K562 (cell line): ENCODE data around the gene ANK2. TPM values are rescaled to one million over a fixed set of nuclear protein-coding genes. Genes with fewer than 3 reads are reported as not detected.

Source experiments
- ATAC-seq: fragments of 200-7000 bp; cut with Tn5 transposase; 3 replicates; pipeline ENCODE4 v1.9.1; 2020; ENCODE audit warnings: moderate library complexity
- BruUV-seq: library from RNA; stranded (reverse); fragments of 400-500 nt; replicated peaks from 2 replicates; lab custom pipeline; 2021; lab: Mats Ljungman, UMichigan
- CTCF ChIA-PET: fragments of 300-600 bp; formaldehyde crosslinking; extraction: SDS; loops from one replicate; lab custom pipeline; 2021; ENCODE audit warnings: low intra/inter-chr PET ratio; lab: Yijun Ruan, JAX
- POLR2A ChIA-PET: fragments of 300-600, 350-650 bp; sonication (Branson Sonifier 250); formaldehyde crosslinking; extraction: SDS; loops from one replicate; lab custom pipeline; 2021; ENCODE audit warnings: antibody characterized with exemption, inconsistent platforms; lab: Yijun Ruan, JAX
- DNase-seq, 4 experiments: peaks; one replicate each; pipeline versions ENCODE4 v3.0.0 to v3.0.0-alpha.2; 2011 to 2018; ENCODE audit warnings: low spot score in 3 of 4, mixed read lengths in 3 of 4; ENCODE audit errors: extremely low read depth in 1 of 4
- FAIRE-seq: peaks from 2 replicates; lab custom pipeline; 2011; peaks lifted over from hg19 to GRCh38; lab: Jason Lieb, UNC
- H2AFZ ChIP-seq: 2 replicates; pipeline ENCODE4 v1.6.0; 2011; ENCODE audit warnings: low read depth, low read length, control low read depth, inconsistent platforms
- H3K27ac ChIP-seq: fragments of 200-600 bp; 3 replicates; pipeline ENCODE4 v1.8.0; 2011; ENCODE audit warnings: low read depth, mild to moderate bottlenecking, control low read depth, inconsistent platforms, low read length, moderate library complexity, mixed read lengths; ENCODE audit errors: extremely low read depth
- H3K27me3 ChIP-seq, 2 experiments: fragments of 300-600 bp in 1 of 2; 2 replicates in 1 of 2; 3 replicates in 1 of 2; pipeline versions ENCODE4 v1.6.0 to v1.8.0; 2011; ENCODE audit warnings: inconsistent platforms in 2 of 2, low read length in 2 of 2, mild to moderate bottlenecking in 1 of 2, mixed read lengths in 1 of 2, moderate library complexity in 1 of 2; ENCODE audit not compliant: control insufficient read depth in 2 of 2, insufficient read depth in 2 of 2
- H3K36me3 ChIP-seq: fragments of 300-600 bp; 3 replicates; pipeline ENCODE4 v1.8.0; 2011; ENCODE audit warnings: mild to moderate bottlenecking, low read length, inconsistent platforms; ENCODE audit not compliant: control insufficient read depth, insufficient read depth
- H3K4me1 ChIP-seq, 2 experiments: fragments of 200-600 bp in 1 of 2; replicated peaks in 1 of 2; 2 replicates in 1 of 2; 3 replicates in 1 of 2; pipeline versions ENCODE4 v1.5.1 to v1.8.0; 2011; ENCODE audit warnings: inconsistent platforms in 2 of 2, low read length in 2 of 2, mild to moderate bottlenecking in 1 of 2, mixed read lengths in 1 of 2, moderate library complexity in 1 of 2; ENCODE audit not compliant: control insufficient read depth in 2 of 2, insufficient read depth in 2 of 2
- H3K4me2 ChIP-seq: 2 replicates; pipeline ENCODE4 v1.6.1; 2011; ENCODE audit warnings: low read length, control low read depth, inconsistent platforms, mixed read lengths; ENCODE audit not compliant: insufficient read depth
- H3K4me3 ChIP-seq: fragments of 200-600 bp; sonication (generic), shearing (Covaris generic); 2 replicates; pipeline ENCODE4 v1.5.1; 2016; ENCODE audit warnings: control low read depth, inconsistent platforms
- H3K79me2 ChIP-seq: fragments of 200-600 bp; 3 replicates; pipeline ENCODE4 v1.8.0; 2011; ENCODE audit warnings: low read length, inconsistent platforms; ENCODE audit not compliant: control insufficient read depth, insufficient read depth
- H3K9ac ChIP-seq, 2 experiments: 2 replicates each; pipeline versions ENCODE4 v1.6.0 to v1.6.1; 2011; ENCODE audit warnings: low read depth in 2 of 2, low read length in 2 of 2, control low read depth in 1 of 2, inconsistent platforms in 1 of 2, mild to moderate bottlenecking in 1 of 2, mixed read lengths in 1 of 2; ENCODE audit not compliant: insufficient read depth in 1 of 2
- H3K9me1 ChIP-seq: one replicate; pipeline ENCODE4 v1.6.0; 2011; ENCODE audit warnings: inconsistent platforms, mild to moderate bottlenecking, low read length, moderate library complexity; ENCODE audit not compliant: control insufficient read depth, insufficient read depth
- H3K9me3 ChIP-seq: replicated peaks from 2 replicates; pipeline ENCODE4 v1.5.1; 2011; ENCODE audit warnings: low read depth, low read length, inconsistent platforms; ENCODE audit not compliant: control insufficient read depth, insufficient read depth
- H4K20me1 ChIP-seq: replicated peaks from 2 replicates; pipeline ENCODE4 v1.6.1; 2011; ENCODE audit warnings: low read length, inconsistent platforms, mixed read lengths; ENCODE audit not compliant: control insufficient read depth, insufficient read depth
- CBX8 ChIP-seq: fragments of 200-600 bp; sonication (generic); IDR thresholded peaks from 2 replicates; pipeline ENCODE4 v1.6.1; 2012; ENCODE audit warnings: borderline replicate concordance, mixed run types, low read depth, mild to moderate bottlenecking, moderate library complexity, mixed read lengths, low read length, control low read depth, inconsistent platforms; ENCODE audit not compliant: poor library complexity, severe bottlenecking; ENCODE audit errors: extremely low read depth
- DDX20 ChIP-seq: fragments of 450-650 bp; IDR thresholded peaks from 2 replicates; pipeline ENCODE4 v1.6.1; 2016; ENCODE audit warnings: missing genetic modification characterization, low read depth, mild to moderate bottlenecking, missing compliant biosample characterization, moderate library complexity
- DLX4 ChIP-seq: fragments of 250-450 bp; sonication (Bioruptor Pico); IDR thresholded peaks from 2 replicates; pipeline ENCODE4 v1.6.1; 2021; ENCODE audit warnings: mild to moderate bottlenecking
- ESRRB ChIP-seq: fragments of 250-450 bp; sonication (Bioruptor Pico); IDR thresholded peaks from 2 replicates; pipeline ENCODE4 v1.5.0; 2020; ENCODE audit warnings: mild to moderate bottlenecking, moderate library complexity, borderline replicate concordance
- GABPA ChIP-seq: fragments of 200-800 bp; sonication (Bioruptor generic); conservative IDR thresholded peaks from 2 replicates; pipeline ENCODE4 v1.6.1; 2016; ENCODE audit warnings: low read depth, missing genetic modification characterization, missing compliant biosample characterization
- GABPB2 ChIP-seq: fragments of 250-450 bp; sonication (Bioruptor Pico); conservative IDR thresholded peaks from 2 replicates; pipeline ENCODE4 v1.5.1; 2021; ENCODE audit warnings: mild to moderate bottlenecking
- HCFC1 ChIP-seq: IDR thresholded peaks from 2 replicates; pipeline ENCODE4 v1.6.1; 2012; ENCODE audit warnings: low read depth, low read length, improper control_type of control experiment
- IRF9 ChIP-seq: fragments of 450-650 bp; IDR thresholded peaks from 2 replicates; pipeline ENCODE4 v1.6.1; 2016; ENCODE audit warnings: missing biosample characterization, missing genetic modification characterization
- KDM1A ChIP-seq, 2 experiments: fragments of 450-650 bp; IDR thresholded peaks; 2 replicates each; pipeline ENCODE4 v1.6.1; 2016; ENCODE audit warnings: mild to moderate bottlenecking in 2 of 2
- MEIS2 ChIP-seq: fragments of 450-650 bp; IDR thresholded peaks from 2 replicates; pipeline ENCODE4 v1.6.1; 2014; ENCODE audit warnings: mild to moderate bottlenecking; ENCODE audit not compliant: partially characterized antibody
- POU5F1 ChIP-seq: fragments of 150-350 bp; IDR thresholded peaks from 2 replicates; pipeline ENCODE4 v1.6.1; 2014; ENCODE audit warnings: borderline replicate concordance, low read length, low read depth, mild to moderate bottlenecking; ENCODE audit not compliant: partially characterized antibody
- PTRF ChIP-seq: fragments of 450-650 bp; IDR thresholded peaks from 2 replicates; pipeline ENCODE4 v1.6.1; 2016; ENCODE audit warnings: mild to moderate bottlenecking, missing genetic modification characterization, missing compliant biosample characterization
- PYGO2 ChIP-seq: fragments of 450-650 bp; IDR thresholded peaks from 2 replicates; pipeline ENCODE4 v1.6.1; 2016; ENCODE audit warnings: mild to moderate bottlenecking, missing genetic modification characterization, moderate library complexity, missing compliant biosample characterization
- SAFB ChIP-seq: fragments of 200-400 bp; formaldehyde crosslinking; IDR thresholded peaks from 2 replicates; pipeline ENCODE4 v1.6.1; 2017; ENCODE audit warnings: low read depth, low read length, borderline replicate concordance
- SLC30A9 ChIP-seq: fragments of 250-450 bp; sonication (Bioruptor Pico); IDR thresholded peaks from 2 replicates; pipeline ENCODE4 v1.8.0; 2022; ENCODE audit warnings: mild to moderate bottlenecking, moderate library complexity
- SREBF2 ChIP-seq: sonication (generic); formaldehyde crosslinking; IDR thresholded peaks from 2 replicates; pipeline ENCODE4 v1.4.0; 2020; ENCODE audit warnings: mild to moderate bottlenecking, missing genetic modification reagents
- ZBED1 ChIP-seq: IDR thresholded peaks from 2 replicates; pipeline ENCODE4 v1.6.1; 2014
- ZNF232 ChIP-seq: sonication (generic); formaldehyde crosslinking; IDR thresholded peaks from 2 replicates; pipeline ENCODE4 v1.8.0; 2022; ENCODE audit warnings: mild to moderate bottlenecking, missing genetic modification reagents
- ZNF699 ChIP-seq: fragments of 250-450 bp; sonication (Bioruptor Pico); IDR thresholded peaks from 2 replicates; pipeline ENCODE4 v1.8.0; 2021; ENCODE audit warnings: mild to moderate bottlenecking, moderate library complexity; ENCODE audit not compliant: insufficient replicate concordance
- ZNF77 ChIP-seq: fragments of 250-450 bp; sonication (Bioruptor Pico); IDR thresholded peaks from 2 replicates; pipeline ENCODE4 v1.5.0; 2020
- WGBS: fragments of 100-300 bp; shearing (Covaris generic); methylation state at CpG from one replicate; pipeline ENCODE4 v1.1.6; 2016; ENCODE audit warnings: low coverage, mixed read lengths; ENCODE audit not compliant: insufficient coverage; ENCODE audit errors: missing lambda C conversion rate; 5-methylcytosine and 5-hydroxymethylcytosine counted together
- in situ Hi-C: fragments of 300-500 bp; cut with MboI; formaldehyde crosslinking; loops from 4 replicates; pipeline ENCODE4 v1.15.0; 2018; ENCODE audit warnings: inconsistent platforms, mixed read lengths
- intact Hi-C: fragments of 100-400 bp; cut with micrococcal nuclease; formaldehyde crosslinking; loops from 2 replicates; pipeline ENCODE4 v1.14.2; 2022
- polyA plus RNA-seq, 8 experiments: library from polyadenylated mRNA; depleted of rRNA in 4 of 8; stranded (reverse) in 5 of 8; unstranded in 3 of 8; fragments of >200 nt; fragmentation: Nextera tagmentation in 2 of 8; fragmentation: Illumina TruSeq in 1 of 8; extraction: Ambion mirVana in 2 of 8; extraction: Trizol in 1 of 8; gene quantifications; 2 replicates each; pipeline versions ENCODE4 v1.2.1 to v1.2.3, GENCODE V29; 2011 to 2014; ENCODE audit warnings: inconsistent platforms in 1 of 8, missing spikeins in 1 of 8
- total RNA-seq, 7 experiments: library from RNA; depleted of rRNA in 6 of 7; stranded (reverse); fragments of >200 nt in 6 of 7; fragmentation: Illumina TruSeq in 2 of 7; extraction: Trizol in 2 of 7; gene quantifications; 2 replicates each; pipeline versions ENCODE4 v1.2.1 to v1.2.3, GENCODE V29; 2011 to 2021; ENCODE audit warnings: low replicate concordance in 1 of 7

The ANK2 gene
- total and polyA plus RNA-seq, 9 of the 15 experiments (the other 6 are each of a cell fraction or from before 2014, with no cell fraction given) = 0.07 to 0.24 TPM; not detected in 7

- TF ChIP-seq ZNF699 (CRISPR knock-in tag) (no peak), ZNF77 (no peak), ZBED1 (no peak), PTRF (tag) (no peak), IRF9 (tag) (no peak)
These were observed 335.9 kb downstream of the ANK2 start (continued) for GRCh38 chr4:113385281-113385899.

- no peaks in the 10 kb centered on the region for H4K20me1 ChIP-seq
- DNase-seq = no peak
- no TSS peak for BruUV-seq
- H3K4me3 ChIP-seq = no peak overlapping the region
- no peaks in the 10 kb centered on the region for H3K9me3 ChIP-seq
- intact Hi-C loops = no loop called here
- H3K36me3 ChIP-seq = no peaks in the 10 kb centered on the region
- H3K79me2 ChIP-seq = no peaks in the 10 kb centered on the region
- no peak overlapping the region for H3K27ac ChIP-seq
- H3K4me2 ChIP-seq = no peak overlapping the region
- no peak overlapping the region for H3K9ac ChIP-seq
- 0% methylated on average over 3 of the region's 3 CpGs for WGBS
- FAIRE-seq = no peak
- POLR2A ChIA-PET = no interaction called here
- H2AFZ ChIP-seq = no peak overlapping the region
- ATAC-seq = no peak
- CTCF ChIA-PET = no interaction called here
- H3K4me1 ChIP-seq = no peaks in the 10 kb centered on the region
- H3K9me1 ChIP-seq = no peaks in the 10 kb centered on the region
- no peaks in the 10 kb centered on the region for H3K27me3 ChIP-seq
- in situ Hi-C loops = no loop called here
- no peak for TF ChIP-seq SREBF2
- no peak for TF ChIP-seq HCFC1
- TF ChIP-seq SLC30A9 (CRISPR knock-in tag) = no peak
- no peak for TF ChIP-seq DDX20 (tag)
- TF ChIP-seq POU5F1 = no peak
- no peak for TF ChIP-seq PYGO2
- no peak for TF ChIP-seq ZNF232 (CRISPR knock-in tag)
- TF ChIP-seq DLX4 (CRISPR knock-in tag) = no peak
- no peak for TF ChIP-seq CBX8
- no peak for TF ChIP-seq MEIS2
- no peak for TF ChIP-seq GABPB2
- TF ChIP-seq SAFB = no peak
- no peak for TF ChIP-seq GABPA
- TF ChIP-seq ESRRB = no peak
- TF ChIP-seq KDM1A (IDR thresholded peaks at IDR 0.05) = no peak
These were observed 339.7 kb downstream of the ANK2 start for GRCh38 chr4:113389160-113389559.
